Endothelial cell of umbilical vein (primary cell): ENCODE results near the gene CDCP1. TPM values are rescaled to one million over a fixed set of nuclear protein-coding genes. Genes with fewer than 3 reads are reported as not detected.

Source experiments
- BruUV-seq: library from RNA; stranded (reverse); fragments of 400-500 nt; replicated peaks from 2 replicates; lab custom pipeline; 2021; lab: Mats Ljungman, UMichigan
- CTCF ChIA-PET: fragments of 300-600, 350-600 bp; sonication (Branson Sonifier 250); formaldehyde crosslinking; loops from one replicate; lab custom pipeline; 2021; ENCODE audit warnings: antibody characterized with exemption, inconsistent platforms; lab: Charles Lee
- POLR2A ChIA-PET: fragments of 300-600, 350-600 bp; sonication (Branson Sonifier 250); formaldehyde crosslinking; loops from one replicate; lab custom pipeline; 2021; ENCODE audit warnings: antibody characterized with exemption, inconsistent platforms; lab: Charles Lee
- DNase-seq: peaks from one replicate; pipeline ENCODE4 v3.0.0-alpha.2; 2011; ENCODE audit warnings: low read depth, low spot score
- FAIRE-seq: peaks from 2 replicates; lab custom pipeline; 2011; peaks lifted over from hg19 to GRCh38; lab: Jason Lieb, UNC
- H2AFZ ChIP-seq: 2 replicates; pipeline ENCODE4 v1.6.0; 2012; ENCODE audit warnings: low read depth, low read length, control low read depth, inconsistent platforms
- H3K27ac ChIP-seq: 2 replicates; pipeline ENCODE4 v1.5.1; 2011; ENCODE audit warnings: low read depth, mild to moderate bottlenecking, control low read depth, low read length, moderate library complexity; ENCODE audit not compliant: insufficient read depth
- H3K27me3 ChIP-seq, 2 experiments: 2 replicates each; pipeline versions ENCODE4 v1.6.0 to v1.6.1; 2011; ENCODE audit warnings: low read length in 2 of 2, mixed read lengths in 1 of 2; ENCODE audit not compliant: control insufficient read depth in 2 of 2, insufficient read depth in 2 of 2
- H3K36me3 ChIP-seq, 2 experiments: 2 replicates in 1 of 2; 3 replicates in 1 of 2; pipeline ENCODE4 v1.5.1; 2011; ENCODE audit warnings: low read length in 2 of 2, mild to moderate bottlenecking in 1 of 2, moderate library complexity in 1 of 2; ENCODE audit not compliant: control insufficient read depth in 2 of 2, insufficient read depth in 2 of 2; ENCODE audit errors: extremely low read depth in 1 of 2
- H3K4me1 ChIP-seq: 3 replicates; pipeline ENCODE4 v1.5.1; 2011; ENCODE audit warnings: mild to moderate bottlenecking, low read length; ENCODE audit not compliant: control insufficient read depth, insufficient read depth; ENCODE audit errors: extremely low read depth
- H3K4me2 ChIP-seq: 2 replicates; pipeline ENCODE4 v1.6.1; 2011; ENCODE audit warnings: low read length, control low read depth, mixed read lengths; ENCODE audit not compliant: insufficient read depth
- H3K4me3 ChIP-seq, 3 experiments: fragments of 200-600 bp in 1 of 3; sonication (generic), shearing (Covaris generic) in 1 of 3; replicated peaks in 1 of 3; 2 replicates each; pipeline ENCODE4 v1.5.1; 2011 to 2016; ENCODE audit warnings: control low read depth in 3 of 3, low read length in 3 of 3, mild to moderate bottlenecking in 2 of 3, inconsistent platforms in 1 of 3, low read depth in 1 of 3, moderate library complexity in 1 of 3; ENCODE audit not compliant: insufficient read depth in 1 of 3
- H3K79me2 ChIP-seq: 2 replicates; pipeline ENCODE4 v1.6.0; 2012; ENCODE audit warnings: low read length, inconsistent platforms; ENCODE audit not compliant: control insufficient read depth, insufficient read depth
- H3K9ac ChIP-seq: replicated peaks from 2 replicates; pipeline ENCODE3; 2011; ENCODE audit warnings: low read length, control low read depth; ENCODE audit not compliant: insufficient read depth; ENCODE audit errors: extremely low read depth
- H3K9me1 ChIP-seq: replicated peaks from 3 replicates; pipeline ENCODE4 v1.6.0; 2011; ENCODE audit warnings: mild to moderate bottlenecking, low read length; ENCODE audit not compliant: control insufficient read depth, insufficient read depth; ENCODE audit errors: extremely low read depth
- H3K9me3 ChIP-seq: replicated peaks from 2 replicates; pipeline ENCODE4 v1.5.1; 2012; ENCODE audit warnings: low read length, inconsistent platforms; ENCODE audit not compliant: control insufficient read depth, insufficient read depth
- H4K20me1 ChIP-seq: replicated peaks from 2 replicates; pipeline ENCODE3; 2011; ENCODE audit warnings: mild to moderate bottlenecking, low read length; ENCODE audit not compliant: control insufficient read depth, insufficient read depth; ENCODE audit errors: extremely low read depth
- EZH2 ChIP-seq: IDR thresholded peaks from 2 replicates; pipeline ENCODE4 v1.6.1; 2012; ENCODE audit warnings: borderline replicate concordance, low read depth, mild to moderate bottlenecking, moderate library complexity, low read length, inconsistent platforms; ENCODE audit not compliant: severe bottlenecking
- FOS ChIP-seq: IDR thresholded peaks from 2 replicates; pipeline ENCODE4 v1.6.1; 2011; ENCODE audit warnings: mild to moderate bottlenecking, low read length, moderate library complexity, borderline replicate concordance; ENCODE audit not compliant: insufficient read depth
- GATA2 ChIP-seq: IDR thresholded peaks from 2 replicates; pipeline ENCODE4 v1.7.0; 2011; ENCODE audit warnings: low read depth, mild to moderate bottlenecking, moderate library complexity, mixed read lengths, low read length; ENCODE audit not compliant: insufficient read length, insufficient read depth
- JUN ChIP-seq: IDR thresholded peaks from 2 replicates; pipeline ENCODE4 v1.6.1; 2011; ENCODE audit warnings: borderline replicate concordance, low read depth; ENCODE audit not compliant: insufficient read length, insufficient read depth
- MYC ChIP-seq: IDR thresholded peaks from one replicate; pipeline ENCODE4 v1.6.1; 2011; ENCODE audit warnings: mild to moderate bottlenecking, low read depth, low read length
- POLR2A ChIP-seq: IDR thresholded peaks from 2 replicates; pipeline ENCODE4 v1.6.1; 2012; ENCODE audit warnings: low read depth, mild to moderate bottlenecking, control low read depth, low read length
- POLR2AphosphoS5 ChIP-seq: IDR thresholded peaks from 2 replicates; pipeline ENCODE4 v1.6.1; 2012; ENCODE audit warnings: low read depth, mild to moderate bottlenecking, control low read depth, low read length, moderate library complexity; ENCODE audit not compliant: insufficient read depth
- dilution Hi-C: fragments of 300-500 bp; cut with MboI; formaldehyde crosslinking; loops from one replicate; pipeline ENCODE4 v1.15.0; 2019; ENCODE audit warnings: low sequenced_read_pairs; ENCODE audit not compliant: extremely low pct_ligation_motif_present
- intact Hi-C: fragments of 100-400 bp; cut with micrococcal nuclease; formaldehyde crosslinking; loops from one replicate; pipeline ENCODE4 v1.10.0; 2022
- polyA plus RNA-seq, 4 experiments: library from polyadenylated mRNA; depleted of rRNA in 3 of 4; stranded (reverse) in 3 of 4; unstranded in 1 of 4; fragments of >200 nt; gene quantifications; 2 replicates each; pipeline versions ENCODE4 v1.2.1 to v1.2.3, GENCODE V29; 2011 to 2012; ENCODE audit warnings: missing spikeins in 1 of 4
- total RNA-seq: library from RNA; stranded (reverse); gene quantifications from 2 replicates; pipeline ENCODE4 v1.2.3, GENCODE V29; 2021
- TF ChIP-seq, protein P1 (sequence below), 2 donors: IDR thresholded peaks; 1 replicate in 1 of 2; 2 replicates in 1 of 2; pipeline ENCODE4 v1.5.1; 2011; ENCODE audit warnings: low read length in 2 of 2, mild to moderate bottlenecking in 2 of 2, moderate library complexity in 2 of 2, control low read depth in 1 of 2, inconsistent platforms in 1 of 2, low read depth in 1 of 2; ENCODE audit not compliant: insufficient read depth in 1 of 2; ENCODE audit errors: extremely low read depth in 1 of 2
- TF ChIP-seq, protein P2 (sequence below): IDR thresholded peaks from 2 replicates; pipeline ENCODE4 v1.6.1; 2011; ENCODE audit not compliant: insufficient read depth, insufficient read length

CDCP1 gene
- total and polyA plus RNA-seq, 2 donors (not counting 3 experiments of a cell fraction or from before 2014, with no cell fraction given) = 0.01 to 0.22 TPM

DNA sequence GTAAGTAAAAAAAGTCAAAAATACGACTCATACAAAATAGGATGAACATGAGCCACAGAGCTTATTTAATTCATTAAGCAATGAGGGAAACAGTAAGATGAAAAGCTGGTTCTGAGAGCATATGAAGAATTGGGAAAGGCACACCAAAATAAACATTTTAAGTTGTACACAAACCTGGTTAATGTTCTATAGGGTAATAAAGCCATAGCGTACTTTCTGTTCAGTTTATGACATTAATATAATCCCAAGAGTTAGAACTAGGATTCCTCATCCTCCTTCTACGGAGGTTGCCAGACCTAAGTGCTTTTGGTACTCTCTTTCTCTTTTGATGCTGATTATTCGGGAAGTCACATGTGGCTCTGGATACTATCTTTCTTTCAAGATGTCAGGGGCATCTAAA, 78.7 kb downstream of the CDCP1 start:
- Histone ChIP-seq H3K9ac (no peak overlapping the region), H3K9me3 (no peaks in the 10 kb centered on the region), H3K9me1 (no peaks in the 10 kb centered on the region), H2AFZ (no peak overlapping the region), H3K27me3 (no peaks in the 10 kb centered on the region), H3K4me1 (peaks cover 16% of the 10 kb centered on the region), H3K36me3 (no peaks in the 10 kb centered on the region), H3K4me3 (no peak overlapping the region), H3K27ac (no peak overlapping the region), H4K20me1 (no peaks in the 10 kb centered on the region), H3K79me2 (no peaks in the 10 kb centered on the region), H3K4me2 (no peak overlapping the region)
- no peak for FAIRE-seq
- intact Hi-C loops = no loop called here
- CTCF ChIA-PET = interaction anchor here (1.2 to 3.1 kb wide), 2 partner anchors 11 to 143 kb away, joined by 3 to 15 read pairs; no protein-coding TSS in a partner anchor
- POLR2A ChIA-PET = no interaction called here
- no peak for DNase-seq
- dilution Hi-C loops = no loop called here
- BruUV-seq = no TSS peak
- TF ChIP-seq, protein P1, sequence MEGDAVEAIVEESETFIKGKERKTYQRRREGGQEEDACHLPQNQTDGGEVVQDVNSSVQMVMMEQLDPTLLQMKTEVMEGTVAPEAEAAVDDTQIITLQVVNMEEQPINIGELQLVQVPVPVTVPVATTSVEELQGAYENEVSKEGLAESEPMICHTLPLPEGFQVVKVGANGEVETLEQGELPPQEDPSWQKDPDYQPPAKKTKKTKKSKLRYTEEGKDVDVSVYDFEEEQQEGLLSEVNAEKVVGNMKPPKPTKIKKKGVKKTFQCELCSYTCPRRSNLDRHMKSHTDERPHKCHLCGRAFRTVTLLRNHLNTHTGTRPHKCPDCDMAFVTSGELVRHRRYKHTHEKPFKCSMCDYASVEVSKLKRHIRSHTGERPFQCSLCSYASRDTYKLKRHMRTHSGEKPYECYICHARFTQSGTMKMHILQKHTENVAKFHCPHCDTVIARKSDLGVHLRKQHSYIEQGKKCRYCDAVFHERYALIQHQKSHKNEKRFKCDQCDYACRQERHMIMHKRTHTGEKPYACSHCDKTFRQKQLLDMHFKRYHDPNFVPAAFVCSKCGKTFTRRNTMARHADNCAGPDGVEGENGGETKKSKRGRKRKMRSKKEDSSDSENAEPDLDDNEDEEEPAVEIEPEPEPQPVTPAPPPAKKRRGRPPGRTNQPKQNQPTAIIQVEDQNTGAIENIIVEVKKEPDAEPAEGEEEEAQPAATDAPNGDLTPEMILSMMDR (IDR thresholded peaks at IDR 0.05; ENCODE audit: extremely low read depth in 1 of 2, insufficient read depth in 1 of 2, low read depth in 1 of 2, low read length in 2 of 2) = no peak
- no peak for TF ChIP-seq GATA2
- no peak for TF ChIP-seq POLR2A
- TF ChIP-seq POLR2AphosphoS5 = no peak
- TF ChIP-seq FOS = no peak
- no peak for TF ChIP-seq MYC
- TF ChIP-seq EZH2 = no peak
- TF ChIP-seq, protein P2, sequence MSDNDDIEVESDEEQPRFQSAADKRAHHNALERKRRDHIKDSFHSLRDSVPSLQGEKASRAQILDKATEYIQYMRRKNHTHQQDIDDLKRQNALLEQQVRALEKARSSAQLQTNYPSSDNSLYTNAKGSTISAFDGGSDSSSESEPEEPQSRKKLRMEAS = no peak
- TF ChIP-seq JUN = no peak
